HG03064 (cell line): ENCODE data around the gene DSTYK.
A peak's percentile ranks its signal among the peaks of the same experiment; 100 is the strongest.

Experiments used
- ATAC-seq: cut with Tn5 transposase; IDR thresholded peaks from one replicate; pipeline ENCODE4 v1.9.1; 2021; ENCODE audit warnings: low read depth; ENCODE audit not compliant: unreplicated experiment

DSTYK gene

GRCh38 chr1:205211169-205211838 lies at the start of gene DSTYK:
Gene DSTYK, minus strand, starts transcription at chr1:205211702. Its CDS starts 167 bp downstream, at chr1:205211535.
- peak; percentile 77 for ATAC-seq

GRCh38 chr1:205259998-205260397 lies 48.5 kb upstream of the DSTYK start:
- ATAC-seq, result no peak

- no peak for ATAC-seq
These were observed 47.9 kb upstream of the DSTYK start for GRCh38 chr1:205259324-205259832.

GRCh38 chr1:205258719-205259118 lies 47.2 kb upstream of the DSTYK start:
- no peak for ATAC-seq

GRCh38 chr1:205258261-205258691 lies 46.8 kb upstream of the DSTYK start:
- no peak for ATAC-seq

- ATAC-seq, result no peak
These were observed 46.2 kb upstream of the DSTYK start for GRCh38 chr1:205257735-205258134.

- ATAC-seq, result no peak
These were observed 45.6 kb upstream of the DSTYK start for GRCh38 chr1:205256951-205257625.

GRCh38 chr1:205255941-205256780 lies 44.7 kb upstream of the DSTYK start:
- no peak for ATAC-seq

- no peak for ATAC-seq
These were observed 40.1 kb upstream of the DSTYK start for GRCh38 chr1:205251576-205251975.

GRCh38 chr1:205250699-205251098 lies 39.2 kb upstream of the DSTYK start:
- no peak for ATAC-seq

GRCh38 chr1:205249651-205250050 lies 38.1 kb upstream of the DSTYK start:
- ATAC-seq, result no peak

GRCh38 chr1:205248793-205249601 lies 37.5 kb upstream of the DSTYK start:
- ATAC-seq, result no peak

GRCh38 chr1:205247130-205247921 lies 35.8 kb upstream of the DSTYK start:
- ATAC-seq, result no peak

GRCh38 chr1:205246351-205247119 lies 35.0 kb upstream of the DSTYK start:
- no peak for ATAC-seq

- no peak for ATAC-seq
These were observed 33.6 kb upstream of the DSTYK start for GRCh38 chr1:205245096-205245495.

GRCh38 chr1:205244384-205244783 lies 32.9 kb upstream of the DSTYK start:
- ATAC-seq, result no peak

GRCh38 chr1:205243350-205244191 lies 32.1 kb upstream of the DSTYK start:
- ATAC-seq, result no peak
